Neuron (in vitro differentiated cells): Measurements from ENCODE around the gene SNTG2.

Experiments used
- H2AFZ ChIP-seq: one replicate; pipeline ENCODE4 v1.6.1; 2013; ENCODE audit warnings: low read depth, mild to moderate bottlenecking, inconsistent platforms, low read length, moderate library complexity
- H3K27me3 ChIP-seq: one replicate; pipeline ENCODE4 v1.6.1; 2013; ENCODE audit warnings: low read length; ENCODE audit not compliant: insufficient read depth
- H3K36me3 ChIP-seq: one replicate; pipeline ENCODE4 v1.6.1; 2013; ENCODE audit warnings: low read length; ENCODE audit not compliant: insufficient read depth
- H3K4me1 ChIP-seq: one replicate; pipeline ENCODE4 v1.6.1; 2013; ENCODE audit warnings: low read length; ENCODE audit not compliant: insufficient read depth
- H3K4me3 ChIP-seq: 2 replicates; pipeline ENCODE4 v1.5.1; 2013; ENCODE audit warnings: mild to moderate bottlenecking, low read length, moderate library complexity
- H3K9me3 ChIP-seq: one replicate; pipeline ENCODE4 v1.6.1; 2013; ENCODE audit warnings: low read length

SNTG2 gene

DNA sequence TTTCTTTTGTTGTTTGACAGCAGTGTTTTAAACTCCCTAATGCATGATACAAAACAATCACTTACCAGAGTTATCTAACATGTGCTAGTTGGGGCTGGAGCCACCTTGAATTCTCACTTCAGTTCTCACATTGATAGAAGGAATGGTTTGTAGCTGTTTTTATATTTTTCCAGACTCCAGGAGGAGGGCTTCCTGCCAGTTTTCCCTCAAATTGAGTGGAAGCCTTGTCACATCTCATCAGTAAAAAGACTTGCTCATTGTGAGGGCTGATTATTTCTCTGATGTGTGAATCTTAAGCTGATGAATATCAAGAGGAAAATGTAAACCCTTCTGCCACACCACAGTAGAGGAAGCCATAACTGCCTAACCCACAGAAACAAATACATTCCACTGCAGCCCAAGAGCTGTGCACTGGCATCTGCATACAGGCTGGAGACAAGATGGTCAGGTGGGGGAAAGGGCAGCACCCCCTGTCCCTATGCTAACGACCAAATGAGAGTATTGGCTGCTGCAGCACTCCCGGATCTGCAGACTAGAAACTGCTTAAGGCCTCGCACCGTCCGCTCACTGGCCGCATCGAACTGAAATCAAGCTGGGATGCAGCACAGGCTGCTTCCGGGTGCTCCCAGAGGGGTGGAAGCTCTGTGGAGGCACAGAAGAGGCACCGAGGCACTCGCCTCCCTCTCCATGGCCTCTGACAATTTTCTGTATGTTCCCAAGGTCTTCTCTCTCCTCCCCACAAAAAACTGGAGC is 388.9 kb downstream of the SNTG2 start:
- Histone ChIP-seq H3K9me3 (no peaks in the 10 kb centered on the region), H3K4me3 (no peak overlapping the region), H3K4me1 (no peaks in the 10 kb centered on the region), H3K36me3 (no peaks in the 10 kb centered on the region), H2AFZ (no peak overlapping the region), H3K27me3 (no peaks in the 10 kb centered on the region)

DNA sequence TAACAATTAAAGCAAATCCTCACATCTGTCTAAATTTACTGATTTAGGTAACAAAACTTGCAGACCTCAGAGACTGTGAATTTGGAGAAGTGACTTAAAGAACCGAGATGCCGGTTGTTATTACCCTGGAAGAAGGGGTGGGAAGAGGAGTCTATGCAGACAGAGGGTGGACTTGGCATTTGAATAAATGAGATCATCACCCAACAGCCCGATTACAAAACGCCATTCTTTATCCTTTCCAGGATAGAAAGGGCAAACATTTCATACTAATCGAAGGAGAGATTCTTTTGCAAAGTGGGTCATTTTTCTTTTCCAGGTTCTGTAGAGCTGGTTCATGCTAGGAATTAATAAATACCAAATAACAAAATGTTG is 389.5 kb downstream of the SNTG2 start:
- Histone ChIP-seq H3K27me3 (no peaks in the 10 kb centered on the region), H3K36me3 (no peaks in the 10 kb centered on the region), H2AFZ (no peak overlapping the region), H3K4me3 (no peak overlapping the region), H3K9me3 (no peaks in the 10 kb centered on the region), H3K4me1 (no peaks in the 10 kb centered on the region)

DNA sequence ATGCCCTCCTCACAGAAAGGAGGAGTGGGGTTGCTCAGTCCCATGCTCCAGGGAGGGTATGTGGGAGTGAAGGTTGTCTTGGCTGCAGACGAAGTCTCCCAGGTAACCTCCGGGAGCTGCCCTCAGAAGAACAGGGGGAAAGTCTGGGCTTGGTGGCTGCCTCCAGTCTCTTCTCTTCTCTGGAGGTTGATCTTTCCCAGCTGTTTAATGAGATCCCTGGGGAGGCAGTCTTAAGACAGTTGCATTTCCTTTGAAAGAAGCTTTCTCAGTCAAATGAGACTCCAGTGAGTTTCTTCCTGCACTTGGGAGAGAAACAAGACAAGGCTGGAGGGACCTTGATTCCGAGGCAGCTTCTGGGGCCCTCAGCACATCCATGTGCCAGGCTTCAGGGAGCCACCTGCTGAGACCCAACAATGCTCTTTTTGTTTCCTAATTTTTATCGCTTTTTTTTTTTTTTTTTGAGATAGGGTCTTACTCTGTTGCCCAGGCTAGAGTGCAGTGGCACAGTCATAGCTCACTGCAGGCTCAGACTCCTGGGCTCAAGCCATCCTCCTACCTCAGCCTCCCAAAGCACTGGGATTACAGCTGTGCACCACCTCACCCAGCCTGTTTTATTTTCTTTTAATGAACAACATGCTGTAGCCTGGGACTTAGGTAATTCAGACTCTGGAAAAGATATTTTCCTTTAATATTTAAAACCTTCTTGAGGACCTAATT is 390.9 kb downstream of the SNTG2 start:
- Histone ChIP-seq H3K36me3 (no peaks in the 10 kb centered on the region), H2AFZ (no peak overlapping the region), H3K4me1 (no peaks in the 10 kb centered on the region), H3K4me3 (no peak overlapping the region), H3K9me3 (no peaks in the 10 kb centered on the region), H3K27me3 (no peaks in the 10 kb centered on the region)

DNA sequence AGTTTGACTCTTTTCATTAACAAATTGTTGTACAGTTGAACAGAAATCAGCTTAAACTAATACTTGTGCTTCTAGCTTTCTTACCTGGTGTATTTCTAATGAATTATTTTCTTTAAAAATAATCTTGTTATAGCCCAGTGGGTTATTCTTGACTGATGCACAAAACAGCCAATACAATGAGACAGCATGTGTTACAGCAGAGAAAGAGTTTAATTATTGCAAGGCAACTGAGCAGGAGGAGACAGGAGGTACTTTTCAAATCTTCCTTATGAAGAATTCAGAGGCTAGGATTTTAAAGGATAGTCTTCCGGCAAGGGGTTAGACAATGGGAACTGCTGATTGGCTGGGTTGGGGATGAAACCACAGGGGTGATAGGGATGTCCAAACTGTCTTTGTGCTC is 398.1 kb downstream of the SNTG2 start:
- Histone ChIP-seq H3K36me3 (no peaks in the 10 kb centered on the region), H3K9me3 (peaks cover 3% of the 10 kb centered on the region), H3K4me1 (no peaks in the 10 kb centered on the region), H3K27me3 (no peaks in the 10 kb centered on the region), H2AFZ (no peak overlapping the region), H3K4me3 (no peak overlapping the region)

DNA sequence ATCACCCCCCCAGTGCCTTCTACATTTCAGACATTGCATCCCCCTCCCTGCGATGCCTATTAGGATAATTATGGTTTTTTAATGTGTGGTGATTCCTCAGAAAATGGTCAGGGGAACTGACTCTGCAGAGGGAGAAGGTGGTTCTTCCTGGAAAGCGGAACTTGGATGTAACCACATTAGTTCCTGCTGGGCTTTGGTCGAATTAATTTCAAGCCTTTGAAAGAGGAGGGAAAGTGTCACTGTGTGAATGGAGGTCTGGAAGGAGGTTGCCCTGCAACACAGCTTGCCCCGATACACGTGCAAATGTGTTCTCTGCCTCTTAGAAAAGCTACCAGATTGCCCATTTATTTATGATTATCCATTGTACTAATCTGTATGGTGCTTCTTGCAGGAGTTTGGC is 399.5 kb downstream of the SNTG2 start:
- H3K27me3 ChIP-seq = no peaks in the 10 kb centered on the region
- no peaks in the 10 kb centered on the region for H3K36me3 ChIP-seq
- peaks cover 3% of the 10 kb centered on the region for H3K9me3 ChIP-seq
- H2AFZ ChIP-seq = no peak overlapping the region
- H3K4me3 ChIP-seq = no peak overlapping the region
- no peaks in the 10 kb centered on the region for H3K4me1 ChIP-seq

DNA sequence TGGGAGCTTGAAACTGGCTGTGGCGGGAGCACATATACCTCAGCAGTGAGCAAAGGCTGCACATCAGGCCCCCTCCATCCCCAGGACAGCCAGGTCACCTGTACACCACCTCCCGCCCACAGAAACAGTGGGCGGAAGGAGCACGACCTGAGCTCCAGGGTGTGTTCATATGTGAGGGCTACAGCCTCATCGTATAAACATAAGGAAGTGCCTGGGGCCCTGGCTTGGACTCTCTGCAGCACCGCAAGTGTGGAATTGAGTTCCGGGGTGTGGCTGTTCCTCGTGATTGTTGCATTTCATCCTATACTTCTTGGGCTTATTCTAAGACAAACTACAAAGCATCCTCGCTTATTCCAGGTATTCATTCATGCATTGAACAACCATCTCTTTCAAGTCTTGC is 402.5 kb downstream of the SNTG2 start:
- H3K4me3 ChIP-seq = no peak overlapping the region
- H2AFZ ChIP-seq = no peak overlapping the region
- H3K9me3 ChIP-seq = peaks cover 3% of the 10 kb centered on the region
- no peaks in the 10 kb centered on the region for H3K36me3 ChIP-seq
- H3K4me1 ChIP-seq = no peaks in the 10 kb centered on the region
- H3K27me3 ChIP-seq = no peaks in the 10 kb centered on the region

DNA sequence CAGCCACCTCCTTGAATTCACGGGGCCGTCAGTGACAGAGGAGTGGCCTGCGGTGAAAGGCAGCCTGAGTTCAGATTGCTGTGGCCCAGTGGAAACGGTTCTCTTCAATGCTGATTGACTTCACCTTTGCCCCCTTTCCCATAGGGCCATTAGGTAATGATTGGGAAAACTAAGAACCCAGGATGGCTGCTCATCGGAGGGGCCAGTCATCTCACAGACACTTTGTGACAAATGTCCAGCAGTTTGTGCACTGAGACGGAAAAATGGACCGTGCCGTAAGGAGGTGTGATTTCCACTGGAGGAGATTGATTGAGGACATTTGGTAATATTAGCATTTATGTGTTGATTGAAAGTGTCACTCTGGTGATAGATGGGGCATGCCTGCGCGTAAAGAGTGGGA is 402.9 kb downstream of the SNTG2 start:
- no peaks in the 10 kb centered on the region for H3K36me3 ChIP-seq
- no peak overlapping the region for H2AFZ ChIP-seq
- no peaks in the 10 kb centered on the region for H3K4me1 ChIP-seq
- H3K4me3 ChIP-seq = no peak overlapping the region
- no peaks in the 10 kb centered on the region for H3K27me3 ChIP-seq
- H3K9me3 ChIP-seq = peaks cover 3% of the 10 kb centered on the region

DNA sequence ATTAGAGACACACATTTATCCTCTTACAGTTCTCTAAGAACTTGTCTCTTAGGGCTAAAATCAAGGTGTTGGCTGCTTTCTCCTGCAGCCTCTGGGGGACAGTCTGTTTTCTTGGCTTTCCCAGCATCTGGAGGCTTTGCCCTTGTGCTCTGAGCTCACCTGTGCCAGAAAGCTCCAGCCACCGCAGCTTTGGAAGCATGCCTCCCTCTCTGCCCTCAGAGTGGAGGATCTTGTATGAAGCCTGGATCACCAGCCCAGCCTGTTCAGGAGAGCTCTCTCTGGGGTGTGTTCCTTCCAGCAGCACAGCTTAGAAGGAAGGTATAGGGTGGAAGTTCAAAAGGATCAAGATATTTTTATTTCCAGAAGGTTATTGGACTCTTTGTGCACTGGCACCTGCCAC is 409.5 kb downstream of the SNTG2 start:
- Histone ChIP-seq H3K4me1 (no peaks in the 10 kb centered on the region), H3K4me3 (no peak overlapping the region), H3K9me3 (no peaks in the 10 kb centered on the region), H2AFZ (no peak overlapping the region), H3K36me3 (no peaks in the 10 kb centered on the region), H3K27me3 (no peaks in the 10 kb centered on the region)

DNA sequence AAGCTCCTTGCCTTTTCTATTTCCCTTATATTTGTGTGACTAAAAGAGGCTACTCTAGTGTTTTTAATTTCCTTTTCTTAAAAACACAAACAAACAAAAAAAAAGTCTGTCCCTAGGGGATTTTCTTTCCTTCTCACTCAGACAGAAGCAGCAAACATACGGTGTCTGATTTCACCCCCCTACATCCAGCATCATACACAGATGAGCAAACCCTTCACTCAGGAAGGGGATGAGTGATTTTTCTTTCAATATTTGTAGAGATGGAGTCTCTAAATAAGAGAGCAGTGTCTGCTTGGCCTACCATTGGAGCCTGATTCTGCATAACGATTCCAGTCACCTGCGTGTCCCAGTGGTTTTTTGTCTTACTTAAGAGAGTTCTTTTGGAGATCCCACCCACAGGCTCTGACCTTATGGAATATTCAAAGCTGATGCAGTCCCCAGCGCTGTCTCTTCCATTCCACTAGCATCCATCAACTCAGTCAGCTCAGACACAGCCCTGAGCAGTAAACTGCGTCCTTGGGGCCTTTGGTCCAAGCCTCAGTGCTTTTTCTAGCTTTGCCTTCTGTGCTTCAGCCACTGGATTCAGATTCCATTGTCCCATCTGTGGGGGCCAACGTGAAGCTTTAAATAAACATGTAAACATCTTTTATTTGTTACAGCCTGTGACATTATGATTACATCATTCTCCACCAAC is 410.1 kb downstream of the SNTG2 start:
- Histone ChIP-seq H3K4me3 (no peak overlapping the region), H3K4me1 (no peaks in the 10 kb centered on the region)

DNA sequence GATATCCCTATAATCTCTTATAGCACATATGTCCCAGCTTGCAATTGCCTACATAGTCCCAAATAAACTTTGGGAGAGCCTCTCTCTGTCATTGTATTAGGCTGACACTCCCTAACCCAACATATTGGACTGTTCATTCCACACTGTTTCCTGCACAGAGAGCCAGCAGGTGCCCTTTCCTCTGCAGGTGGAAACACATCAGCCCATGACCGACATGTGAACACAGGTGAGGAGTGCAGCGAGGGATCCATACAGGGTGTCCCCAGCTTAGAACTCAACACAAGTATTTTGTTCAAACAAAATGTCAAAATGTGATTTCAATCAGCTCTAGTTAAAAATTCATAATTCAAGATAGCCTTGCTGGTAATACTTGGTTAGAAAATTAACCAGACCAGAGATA is 412.7 kb downstream of the SNTG2 start:
- Histone ChIP-seq H2AFZ (no peak overlapping the region), H3K4me1 (no peaks in the 10 kb centered on the region), H3K27me3 (no peaks in the 10 kb centered on the region), H3K4me3 (no peak overlapping the region), H3K36me3 (no peaks in the 10 kb centered on the region), H3K9me3 (no peaks in the 10 kb centered on the region)

More for the DNA sequence above, 410.1 kb downstream of the SNTG2 start:
- no peaks in the 10 kb centered on the region for H3K27me3 ChIP-seq
- no peak overlapping the region for H2AFZ ChIP-seq
- no peaks in the 10 kb centered on the region for H3K36me3 ChIP-seq
- no peaks in the 10 kb centered on the region for H3K9me3 ChIP-seq

DNA sequence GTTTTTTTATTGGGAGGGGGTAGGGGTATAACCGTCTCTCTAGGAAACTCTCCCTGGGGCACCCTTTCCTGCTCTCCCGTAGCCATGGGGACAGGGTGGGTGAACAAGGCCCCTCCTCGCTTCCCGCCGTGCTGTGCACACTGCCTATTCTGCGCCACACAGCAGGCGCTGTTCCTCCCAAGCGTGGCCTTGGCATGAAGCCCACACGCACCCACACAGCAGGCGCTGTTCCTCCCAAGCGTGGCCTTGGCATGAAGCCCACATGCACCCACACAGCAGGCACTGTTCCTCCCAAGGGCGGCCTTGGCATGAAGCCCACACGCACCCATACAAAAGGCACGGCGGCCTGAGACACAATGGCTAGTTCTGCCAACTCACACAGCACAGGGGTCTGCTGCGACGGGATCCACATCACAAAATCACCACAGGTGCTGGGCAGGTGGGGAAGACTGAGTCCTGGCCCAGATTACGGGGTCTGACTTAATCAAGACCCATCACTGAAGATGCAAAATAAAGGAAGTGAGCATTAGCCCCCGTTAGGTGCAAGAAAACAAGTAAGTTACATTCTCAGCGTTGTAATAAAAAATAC is 416.0 kb downstream of the SNTG2 start:
- Histone ChIP-seq H3K4me1 (no peaks in the 10 kb centered on the region), H3K4me3 (no peak overlapping the region), H3K36me3 (no peaks in the 10 kb centered on the region), H2AFZ (no peak overlapping the region), H3K9me3 (no peaks in the 10 kb centered on the region), H3K27me3 (no peaks in the 10 kb centered on the region)

DNA sequence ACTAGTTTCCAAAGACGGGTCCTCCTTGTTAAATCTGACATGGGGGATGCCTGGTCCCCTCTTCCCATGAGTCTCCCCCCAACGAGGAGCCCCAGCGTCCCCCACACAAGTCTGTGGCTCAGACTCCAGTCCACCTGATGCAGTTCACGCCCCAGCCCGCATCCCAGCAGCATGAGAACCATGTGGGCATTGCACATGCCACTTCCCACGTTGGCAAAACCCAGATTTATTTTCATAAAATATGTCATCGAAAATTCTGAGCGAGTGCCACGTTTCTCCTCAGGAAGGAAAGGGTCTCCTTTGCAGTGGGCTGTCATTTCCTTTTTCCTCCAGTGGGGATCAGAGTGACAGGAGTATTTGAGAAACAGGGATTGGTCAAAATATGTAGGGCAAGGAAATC is 417.0 kb downstream of the SNTG2 start:
- no peak overlapping the region for H3K4me3 ChIP-seq
- no peaks in the 10 kb centered on the region for H3K27me3 ChIP-seq
- H3K36me3 ChIP-seq = no peaks in the 10 kb centered on the region
- no peaks in the 10 kb centered on the region for H3K4me1 ChIP-seq
- H3K9me3 ChIP-seq = no peaks in the 10 kb centered on the region
- H2AFZ ChIP-seq = no peak overlapping the region

DNA sequence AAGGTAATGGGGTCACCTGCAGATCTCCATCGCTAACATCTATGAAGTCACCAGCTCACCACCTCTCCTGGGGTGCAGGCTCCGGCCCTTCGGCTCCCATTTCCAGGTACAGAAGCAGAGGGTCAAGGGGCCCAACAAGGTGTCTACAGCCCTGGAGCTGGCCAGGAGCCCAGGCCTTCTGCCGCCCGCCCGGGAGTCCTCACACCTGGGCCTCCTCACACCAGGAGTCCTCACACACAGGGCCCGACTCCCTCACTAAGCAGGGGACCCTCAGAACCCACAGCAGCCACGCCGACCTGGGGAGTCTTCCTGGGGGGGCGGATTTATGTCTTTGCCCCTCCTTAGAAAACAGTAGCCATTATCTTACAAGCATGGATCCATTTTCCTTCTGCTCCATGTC is 419.3 kb downstream of the SNTG2 start:
- Histone ChIP-seq H3K4me1 (no peaks in the 10 kb centered on the region), H3K9me3 (no peaks in the 10 kb centered on the region), H3K4me3 (no peak overlapping the region), H3K27me3 (no peaks in the 10 kb centered on the region), H3K36me3 (no peaks in the 10 kb centered on the region), H2AFZ (no peak overlapping the region)
